ENCODE results near the gene DKK3. TPM values are rescaled to one million over a fixed set of nuclear protein-coding genes. Genes with fewer than 3 reads are reported as not detected.

The DKK3 gene
- total and polyA plus RNA-seq, 2 of the 13 experiments (the other 11 are each of a cell fraction or from before 2014, with no cell fraction given) = 0.09 to 0.67 TPM

- TF ChIP-seq ZNF335 (CRISPR knock-in tag; IDR thresholded peaks at IDR 0.05) (0 out of 2 replicates have a peak, but pooled peaks have one; percentile 49), MIXL1 (CRISPR knock-in tag; IDR thresholded peaks at IDR 0.05) (peak; percentile 43; the same call in 1 of the 2 replicates), DDIT3 (CRISPR knock-in tag; IDR thresholded peaks at IDR 0.05) (no peak), ZNF562 (CRISPR knock-in tag; IDR thresholded peaks at IDR 0.05; ENCODE audit: borderline replicate concordance) (no peak), ZNF10 (CRISPR knock-in tag; IDR thresholded peaks at IDR 0.05; ENCODE audit: borderline replicate concordance, low read depth) (no peak), JUND (CRISPR knock-in tag; IDR thresholded peaks at IDR 0.05) (peak; percentile 87), ZKSCAN8 (CRISPR knock-in tag; IDR thresholded peaks at IDR 0.05; ENCODE audit: borderline replicate concordance) (peak; percentile 72; the same call in 1 of the 2 replicates), IKZF5 (CRISPR knock-in tag; IDR thresholded peaks at IDR 0.05) (peak; percentile 64; the same call in 1 of the 2 replicates), ZGPAT (CRISPR knock-in tag; IDR thresholded peaks at IDR 0.05) (peak; percentile 69), MTERF4 (CRISPR knock-in tag; IDR thresholded peaks at IDR 0.05) (0 out of 2 replicates have a peak, but pooled peaks have one; percentile 20), LCORL (IDR thresholded peaks at IDR 0.05) (no peak), LCORL (CRISPR knock-in tag; IDR thresholded peaks at IDR 0.05) (peak; percentile 58), MED1 (CRISPR knock-in tag; IDR thresholded peaks at IDR 0.05) (peak; percentile 46; the same call in 1 of the 2 replicates), ZNF577 (CRISPR knock-in tag; IDR thresholded peaks at IDR 0.05; ENCODE audit: borderline replicate concordance, low read depth) (no peak), YY1 (IDR thresholded peaks at IDR 0.05; ENCODE audit: insufficient read depth, insufficient replicate concordance, low read depth, low read length) (no peak), JUN (CRISPR knock-in tag; IDR thresholded peaks at IDR 0.05) (peak; percentile 85), HMG20A (CRISPR knock-in tag; IDR thresholded peaks at IDR 0.05; ENCODE audit: borderline replicate concordance) (peak; percentile 35; the same call in 1 of the 2 replicates), DMTF1 (CRISPR knock-in tag; IDR thresholded peaks at IDR 0.05) (no peak), ARID5B (CRISPR knock-in tag; IDR thresholded peaks at IDR 0.05) (peak; percentile 82; the same call in 1 of the 2 replicates)
These were observed 35.7 kb upstream of the DKK3 start (continued) for GRCh38 chr11:12043959-12044791.

All from HepG2 (cell line).